Activated naive CD8-positive, alpha-beta T cell treated with anti-CD3 and anti-CD28 coated beads, Interleukin-2, amount 50 U/mL, for 16 hours (primary cell): Measurements from ENCODE around the gene ATXN1.

Experiments
- DNase-seq: peaks from one replicate; pipeline ENCODE4 v3.0.0-alpha.2; 2020; ENCODE audit warnings: low read depth, low spot score

ATXN1 gene

DNA sequence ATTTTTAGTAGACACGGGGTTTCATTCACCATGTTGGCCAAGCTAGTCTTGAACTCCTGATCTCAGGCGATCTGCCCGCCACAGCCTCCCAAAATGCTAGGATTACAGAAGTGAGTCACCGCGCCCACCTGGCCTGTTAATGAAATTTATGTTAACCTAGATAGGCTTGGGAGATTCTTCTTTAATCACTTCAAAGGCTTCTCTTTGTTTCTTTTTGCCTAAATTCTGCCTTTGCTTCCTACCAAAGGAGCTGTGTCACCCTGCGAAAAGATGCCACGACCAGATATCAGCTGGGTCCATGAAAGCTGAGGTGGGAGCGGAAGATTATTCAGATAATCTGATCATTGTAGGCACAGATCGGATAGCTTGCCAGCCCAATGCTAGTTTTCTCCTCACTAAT, 447.5 kb downstream of the ATXN1 start:
- DNase-seq = no peak

DNA sequence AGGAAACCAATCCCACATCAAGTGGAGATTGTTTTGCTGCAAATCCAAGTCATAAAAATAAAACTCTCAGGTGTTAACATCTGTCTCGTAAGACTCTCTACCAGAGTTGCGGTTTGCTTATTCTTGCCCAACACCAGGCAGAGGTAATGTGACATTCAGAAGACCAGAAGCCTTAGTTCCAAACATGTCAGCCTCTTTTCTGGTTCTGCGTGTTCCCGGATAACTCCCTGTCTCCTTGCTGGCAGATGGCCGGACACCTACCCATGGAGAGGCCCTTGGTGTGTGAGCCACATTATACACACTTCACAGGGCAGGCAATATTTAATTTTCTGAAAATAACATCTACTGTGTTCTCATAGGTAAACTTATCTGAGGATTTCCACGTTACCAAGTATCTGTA, 449.5 kb downstream of the ATXN1 start:
- no peak for DNase-seq

GRCh38 chr6:16306334-16306733, 454.9 kb downstream of the ATXN1 start:
- no peak for DNase-seq

GRCh38 chr6:16305788-16306187, 455.5 kb downstream of the ATXN1 start:
- no peak for DNase-seq

- DNase-seq = no peak
Observed at GRCh38 chr6:16305246-16305725, 456.0 kb downstream of the ATXN1 start.

DNA sequence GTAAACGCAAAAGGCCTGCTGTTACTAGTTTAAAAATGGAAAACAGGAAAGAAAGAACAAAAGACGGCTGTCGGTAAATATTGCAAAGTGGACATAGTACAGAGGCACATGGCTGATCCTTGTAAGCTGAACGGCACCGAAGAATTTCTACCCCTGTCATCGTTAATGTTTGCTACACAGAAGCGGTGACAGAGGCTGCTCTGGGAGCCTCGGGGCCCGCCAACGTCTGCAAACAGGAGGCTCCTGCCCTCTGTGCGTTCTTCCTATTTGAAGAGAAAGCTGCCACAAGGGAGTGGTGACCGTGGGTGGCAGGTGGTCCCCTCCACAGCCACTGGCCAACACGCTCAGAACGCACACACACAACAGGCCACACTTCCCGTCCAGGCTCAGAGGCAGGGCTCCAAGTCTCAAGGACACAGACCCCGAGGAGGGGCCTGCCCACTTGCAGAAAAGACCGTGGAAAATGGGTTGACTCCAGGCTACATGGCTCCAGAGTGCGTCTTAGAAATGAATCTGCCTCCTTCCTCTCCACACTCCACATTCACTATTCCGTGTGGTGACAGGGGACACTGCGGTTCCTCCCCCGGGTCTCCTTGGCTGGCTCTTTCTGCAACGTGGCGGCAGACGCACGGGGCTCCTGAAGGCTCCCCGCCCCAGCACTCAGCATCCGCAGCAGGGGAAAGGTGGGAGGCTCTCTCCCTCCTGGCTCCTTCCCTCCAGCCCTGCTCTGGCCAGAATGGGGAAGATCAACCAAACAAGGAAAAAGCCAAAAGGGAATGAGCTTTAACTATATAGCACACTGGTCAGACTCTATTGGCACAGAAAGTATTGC, 458.3 kb downstream of the ATXN1 start:
- DNase-seq = no peak

DNA sequence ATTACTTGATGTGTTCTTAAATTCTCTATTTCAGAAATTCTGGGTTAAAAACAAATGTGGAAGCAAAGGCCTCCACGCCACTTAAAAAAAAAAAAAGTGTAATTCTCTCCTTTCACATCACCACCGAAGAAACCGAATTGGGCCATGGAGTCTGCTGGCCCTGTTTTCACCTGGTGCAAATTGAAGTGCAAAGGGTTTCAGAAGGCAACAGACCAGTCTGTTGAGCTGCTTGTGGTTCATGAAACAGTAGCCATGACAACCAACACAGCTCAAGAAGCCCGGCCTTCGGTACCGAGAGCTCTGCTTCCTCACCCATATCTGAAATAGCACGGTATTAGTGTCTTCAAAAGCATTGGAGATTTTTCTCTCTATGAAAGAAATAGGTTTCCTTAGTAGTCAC, 459.7 kb downstream of the ATXN1 start:
- DNase-seq = no peak

DNA sequence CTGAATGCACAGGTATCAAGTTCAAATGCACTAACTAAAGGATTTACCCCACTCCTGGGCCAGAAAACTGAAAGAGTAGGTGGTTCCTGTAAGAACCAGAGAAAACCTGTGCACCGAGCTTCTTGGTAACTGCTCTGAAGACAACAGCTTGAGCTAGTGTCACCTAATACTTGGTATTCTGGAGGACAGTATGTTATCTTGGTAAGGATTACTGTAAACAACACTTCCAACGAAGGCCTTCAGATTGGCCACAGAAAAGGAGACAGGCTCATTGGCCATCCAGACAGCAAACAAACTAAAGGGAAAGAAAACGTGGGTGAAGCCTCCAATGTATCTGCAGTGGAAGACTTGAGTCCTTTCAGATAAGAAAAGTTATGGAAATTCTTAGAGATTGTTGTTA, 461.4 kb downstream of the ATXN1 start:
- DNase-seq = no peak

- DNase-seq = no peak
Observed at GRCh38 chr6:16296061-16296670, 465.1 kb downstream of the ATXN1 start.

- DNase-seq = no peak
Observed at GRCh38 chr6:16295471-16295870, 465.8 kb downstream of the ATXN1 start.

DNA sequence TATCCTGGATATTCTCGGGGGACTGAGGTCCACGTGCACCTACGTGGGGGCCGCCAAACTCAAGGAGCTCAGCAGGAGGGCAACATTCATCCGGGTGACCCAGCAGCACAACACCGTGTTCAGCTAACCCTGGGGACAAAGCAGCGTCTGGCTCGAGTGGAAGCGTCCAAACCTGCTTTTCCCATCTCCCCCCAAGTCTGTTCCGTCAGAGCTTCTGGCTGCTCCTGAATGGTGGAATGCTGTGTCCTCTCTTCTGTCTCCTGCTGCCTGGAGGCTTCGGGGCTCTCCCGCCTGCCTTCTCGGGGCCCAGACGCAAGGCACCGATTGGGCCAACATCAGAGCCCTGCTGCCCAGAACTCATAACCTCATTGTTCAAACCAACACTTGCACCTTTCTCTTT, 466.2 kb downstream of the ATXN1 start:
- DNase-seq = no peak

GRCh38 chr6:16294371-16294770, 466.9 kb downstream of the ATXN1 start:
- DNase-seq = no peak

GRCh38 chr6:16292942-16293341, 468.3 kb downstream of the ATXN1 start:
- DNase-seq = no peak

- DNase-seq = no peak
Observed at GRCh38 chr6:16292432-16292831, 468.8 kb downstream of the ATXN1 start.

DNA sequence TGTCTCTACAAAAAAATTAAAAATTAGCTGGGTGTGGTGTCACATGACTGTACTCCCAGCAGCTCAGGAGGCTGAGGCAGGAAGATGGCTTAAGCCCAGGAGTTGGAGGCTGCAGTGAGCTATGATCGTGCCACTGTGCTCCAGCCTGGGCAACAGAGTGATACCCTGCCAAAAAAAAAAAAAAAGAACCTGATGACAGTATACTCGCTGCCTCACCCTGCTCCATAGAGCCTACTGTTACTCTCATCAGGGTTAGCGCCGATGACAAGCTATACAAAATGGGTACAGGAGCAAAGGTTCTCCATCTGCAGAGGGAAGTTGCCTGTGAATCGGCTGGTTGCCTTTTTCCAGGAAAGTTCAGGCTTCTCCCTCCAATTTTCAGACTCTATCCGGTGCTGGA, 469.5 kb downstream of the ATXN1 start:
- DNase-seq = no peak

GRCh38 chr6:16288163-16288562, 473.1 kb downstream of the ATXN1 start:
- no peak for DNase-seq

GRCh38 chr6:16286151-16286522, 475.1 kb downstream of the ATXN1 start:
- no peak for DNase-seq

- no peak for DNase-seq
Observed at GRCh38 chr6:16285467-16286150, 475.7 kb downstream of the ATXN1 start.

- DNase-seq = no peak
Observed at GRCh38 chr6:16284472-16284871, 476.8 kb downstream of the ATXN1 start.

DNA sequence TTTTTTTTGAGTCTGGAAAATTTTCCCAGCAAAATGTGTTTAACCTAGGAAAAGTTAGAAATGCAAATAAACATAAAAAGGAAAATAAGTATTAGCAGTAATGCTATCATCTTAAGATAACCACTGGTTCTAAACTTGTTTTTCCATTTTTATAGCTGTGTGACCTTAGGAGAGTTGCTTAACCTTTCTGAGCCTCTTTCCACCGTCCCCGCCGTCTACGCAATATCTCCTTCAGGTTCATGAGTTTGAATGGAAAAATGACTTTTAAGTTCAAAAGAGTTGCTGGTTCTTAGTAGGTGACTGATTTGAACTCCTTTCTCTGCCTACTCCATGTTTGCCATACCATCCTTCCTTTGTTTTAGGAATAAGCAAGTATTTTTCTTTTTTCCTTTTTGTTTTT, 478.9 kb downstream of the ATXN1 start:
- no peak for DNase-seq

DNA sequence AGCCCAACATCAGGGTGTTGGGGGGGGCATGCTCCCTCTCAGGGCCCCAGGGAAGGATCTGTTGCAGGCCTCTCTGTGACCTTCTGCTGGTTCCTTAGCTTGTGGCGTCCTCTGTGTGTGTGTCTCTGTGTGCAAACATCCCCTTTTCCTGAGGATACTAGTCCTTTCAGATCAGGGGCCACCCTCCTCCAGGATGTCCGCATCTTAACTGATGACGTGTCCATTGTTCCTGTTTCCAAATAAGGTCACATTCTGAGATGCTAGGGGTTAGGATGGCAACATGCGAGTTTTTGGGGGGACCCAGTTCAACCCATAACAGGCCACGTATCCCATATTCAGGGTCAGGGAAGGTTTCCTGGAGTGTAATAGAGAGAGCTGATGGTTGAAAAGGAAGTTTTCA, 482.0 kb downstream of the ATXN1 start:
- DNase-seq = no peak

DNA sequence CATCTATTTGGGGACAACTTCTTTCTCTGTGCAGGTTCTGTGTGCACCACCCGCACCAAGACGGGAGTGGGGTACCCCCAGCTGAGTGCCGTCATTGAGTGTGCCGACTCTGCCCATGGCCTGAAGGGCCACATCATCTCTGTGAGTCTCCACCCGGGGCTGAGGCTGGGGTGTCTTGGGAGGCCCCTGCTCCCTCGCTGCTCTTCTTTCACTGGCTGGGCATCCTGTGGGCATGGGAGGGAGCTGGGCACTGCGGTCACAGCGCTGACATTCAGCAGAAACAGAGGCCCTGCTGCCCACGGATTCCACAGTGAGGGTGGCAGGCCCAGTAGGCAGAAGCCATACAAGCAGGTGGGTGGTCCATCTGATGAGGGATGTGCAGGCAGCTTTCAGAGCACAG, 482.5 kb downstream of the ATXN1 start:
- DNase-seq = no peak
